ENCODE results near the gene CLDN7.

CLDN7 gene

DNA sequence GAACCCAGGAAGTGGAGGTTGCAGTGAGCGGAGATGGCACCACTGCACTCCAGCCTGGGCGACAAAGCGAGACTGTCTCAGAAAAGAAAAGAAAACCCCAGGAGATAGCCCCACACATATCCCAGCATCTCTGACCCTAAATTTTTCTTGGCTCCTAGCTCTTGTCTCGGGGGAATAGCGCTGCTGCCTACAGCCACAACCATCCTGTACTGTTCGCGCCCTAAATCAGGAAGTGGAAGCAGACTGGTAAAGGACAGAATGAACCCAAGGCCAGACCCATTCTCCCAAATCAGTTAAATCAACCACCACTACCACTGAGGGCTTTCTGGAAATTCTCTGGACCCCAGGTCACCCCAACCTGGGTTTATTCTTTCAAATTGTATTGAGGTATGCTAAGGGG is 12.4 kb downstream of the CLDN7 start:
- no peak for TF ChIP-seq TCF4 (CRISPR knock-in tag; IDR thresholded peaks at IDR 0.05; ENCODE audit: borderline replicate concordance)
- TF ChIP-seq, protein P1, sequence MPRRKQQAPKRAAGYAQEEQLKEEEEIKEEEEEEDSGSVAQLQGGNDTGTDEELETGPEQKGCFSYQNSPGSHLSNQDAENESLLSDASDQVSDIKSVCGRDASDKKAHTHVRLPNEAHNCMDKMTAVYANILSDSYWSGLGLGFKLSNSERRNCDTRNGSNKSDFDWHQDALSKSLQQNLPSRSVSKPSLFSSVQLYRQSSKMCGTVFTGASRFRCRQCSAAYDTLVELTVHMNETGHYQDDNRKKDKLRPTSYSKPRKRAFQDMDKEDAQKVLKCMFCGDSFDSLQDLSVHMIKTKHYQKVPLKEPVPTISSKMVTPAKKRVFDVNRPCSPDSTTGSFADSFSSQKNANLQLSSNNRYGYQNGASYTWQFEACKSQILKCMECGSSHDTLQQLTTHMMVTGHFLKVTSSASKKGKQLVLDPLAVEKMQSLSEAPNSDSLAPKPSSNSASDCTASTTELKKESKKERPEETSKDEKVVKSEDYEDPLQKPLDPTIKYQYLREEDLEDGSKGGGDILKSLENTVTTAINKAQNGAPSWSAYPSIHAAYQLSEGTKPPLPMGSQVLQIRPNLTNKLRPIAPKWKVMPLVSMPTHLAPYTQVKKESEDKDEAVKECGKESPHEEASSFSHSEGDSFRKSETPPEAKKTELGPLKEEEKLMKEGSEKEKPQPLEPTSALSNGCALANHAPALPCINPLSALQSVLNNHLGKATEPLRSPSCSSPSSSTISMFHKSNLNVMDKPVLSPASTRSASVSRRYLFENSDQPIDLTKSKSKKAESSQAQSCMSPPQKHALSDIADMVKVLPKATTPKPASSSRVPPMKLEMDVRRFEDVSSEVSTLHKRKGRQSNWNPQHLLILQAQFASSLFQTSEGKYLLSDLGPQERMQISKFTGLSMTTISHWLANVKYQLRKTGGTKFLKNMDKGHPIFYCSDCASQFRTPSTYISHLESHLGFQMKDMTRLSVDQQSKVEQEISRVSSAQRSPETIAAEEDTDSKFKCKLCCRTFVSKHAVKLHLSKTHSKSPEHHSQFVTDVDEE (CRISPR knock-in tag; IDR thresholded peaks at IDR 0.05) = no peak
- no peak for TF ChIP-seq ISL1 (CRISPR knock-in tag; IDR thresholded peaks at IDR 0.05)
- no peak for TF ChIP-seq ARNTL (CRISPR knock-in tag; IDR thresholded peaks at IDR 0.05; ENCODE audit: borderline replicate concordance, low read depth)
- TF ChIP-seq ZNF70 (CRISPR knock-in tag; IDR thresholded peaks at IDR 0.05) = no peak
- no peak for ATAC-seq

DNA sequence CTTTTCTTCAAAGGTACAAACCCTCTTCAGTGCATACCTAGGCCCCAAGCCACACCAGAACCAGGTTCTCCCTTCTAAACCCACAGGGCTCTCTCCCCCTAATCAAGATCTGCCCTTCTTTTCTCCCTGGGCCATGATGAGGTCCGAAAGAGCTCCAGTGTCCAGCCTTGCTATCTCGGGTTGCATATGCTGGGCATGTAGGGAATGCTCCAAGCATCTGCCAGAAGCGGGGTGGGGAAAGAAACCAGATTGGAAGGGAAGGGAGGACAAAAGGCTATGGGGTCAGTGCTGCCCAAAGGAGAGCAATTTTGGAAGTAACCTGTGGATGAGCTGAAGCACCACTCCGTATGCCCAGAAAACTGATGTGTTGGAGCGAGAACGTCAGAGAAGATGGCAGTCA is 13.1 kb downstream of the CLDN7 start:
- no peak for ATAC-seq
- no peak for TF ChIP-seq ZNF8 (CRISPR knock-in tag; IDR thresholded peaks at IDR 0.05)
- no peak for TF ChIP-seq ISL1 (CRISPR knock-in tag; IDR thresholded peaks at IDR 0.05)
- TF ChIP-seq ESRRG (CRISPR knock-in tag; IDR thresholded peaks at IDR 0.05) = no peak
- TF ChIP-seq, protein P1 (CRISPR knock-in tag; IDR thresholded peaks at IDR 0.05) = no peak
- TF ChIP-seq TOX (CRISPR knock-in tag; IDR thresholded peaks at IDR 0.05; ENCODE audit: borderline replicate concordance) = no peak
- TF ChIP-seq ZC3H10 (CRISPR knock-in tag; IDR thresholded peaks at IDR 0.05) = no peak
- TF ChIP-seq, protein P2, sequence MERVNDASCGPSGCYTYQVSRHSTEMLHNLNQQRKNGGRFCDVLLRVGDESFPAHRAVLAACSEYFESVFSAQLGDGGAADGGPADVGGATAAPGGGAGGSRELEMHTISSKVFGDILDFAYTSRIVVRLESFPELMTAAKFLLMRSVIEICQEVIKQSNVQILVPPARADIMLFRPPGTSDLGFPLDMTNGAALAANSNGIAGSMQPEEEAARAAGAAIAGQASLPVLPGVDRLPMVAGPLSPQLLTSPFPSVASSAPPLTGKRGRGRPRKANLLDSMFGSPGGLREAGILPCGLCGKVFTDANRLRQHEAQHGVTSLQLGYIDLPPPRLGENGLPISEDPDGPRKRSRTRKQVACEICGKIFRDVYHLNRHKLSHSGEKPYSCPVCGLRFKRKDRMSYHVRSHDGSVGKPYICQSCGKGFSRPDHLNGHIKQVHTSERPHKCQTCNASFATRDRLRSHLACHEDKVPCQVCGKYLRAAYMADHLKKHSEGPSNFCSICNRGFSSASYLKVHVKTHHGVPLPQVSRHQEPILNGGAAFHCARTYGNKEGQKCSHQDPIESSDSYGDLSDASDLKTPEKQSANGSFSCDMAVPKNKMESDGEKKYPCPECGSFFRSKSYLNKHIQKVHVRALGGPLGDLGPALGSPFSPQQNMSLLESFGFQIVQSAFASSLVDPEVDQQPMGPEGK (CRISPR knock-in tag; IDR thresholded peaks at IDR 0.05; ENCODE audit: borderline replicate concordance) = no peak
- TF ChIP-seq, protein P3, sequence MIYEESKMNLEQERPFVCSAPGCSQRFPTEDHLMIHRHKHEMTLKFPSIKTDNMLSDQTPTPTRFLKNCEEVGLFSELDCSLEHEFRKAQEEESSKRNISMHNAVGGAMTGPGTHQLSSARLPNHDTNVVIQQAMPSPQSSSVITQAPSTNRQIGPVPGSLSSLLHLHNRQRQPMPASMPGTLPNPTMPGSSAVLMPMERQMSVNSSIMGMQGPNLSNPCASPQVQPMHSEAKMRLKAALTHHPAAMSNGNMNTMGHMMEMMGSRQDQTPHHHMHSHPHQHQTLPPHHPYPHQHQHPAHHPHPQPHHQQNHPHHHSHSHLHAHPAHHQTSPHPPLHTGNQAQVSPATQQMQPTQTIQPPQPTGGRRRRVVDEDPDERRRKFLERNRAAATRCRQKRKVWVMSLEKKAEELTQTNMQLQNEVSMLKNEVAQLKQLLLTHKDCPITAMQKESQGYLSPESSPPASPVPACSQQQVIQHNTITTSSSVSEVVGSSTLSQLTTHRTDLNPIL (CRISPR knock-in tag; IDR thresholded peaks at IDR 0.05; ENCODE audit: low read depth) = no peak
- TF ChIP-seq, protein P4, sequence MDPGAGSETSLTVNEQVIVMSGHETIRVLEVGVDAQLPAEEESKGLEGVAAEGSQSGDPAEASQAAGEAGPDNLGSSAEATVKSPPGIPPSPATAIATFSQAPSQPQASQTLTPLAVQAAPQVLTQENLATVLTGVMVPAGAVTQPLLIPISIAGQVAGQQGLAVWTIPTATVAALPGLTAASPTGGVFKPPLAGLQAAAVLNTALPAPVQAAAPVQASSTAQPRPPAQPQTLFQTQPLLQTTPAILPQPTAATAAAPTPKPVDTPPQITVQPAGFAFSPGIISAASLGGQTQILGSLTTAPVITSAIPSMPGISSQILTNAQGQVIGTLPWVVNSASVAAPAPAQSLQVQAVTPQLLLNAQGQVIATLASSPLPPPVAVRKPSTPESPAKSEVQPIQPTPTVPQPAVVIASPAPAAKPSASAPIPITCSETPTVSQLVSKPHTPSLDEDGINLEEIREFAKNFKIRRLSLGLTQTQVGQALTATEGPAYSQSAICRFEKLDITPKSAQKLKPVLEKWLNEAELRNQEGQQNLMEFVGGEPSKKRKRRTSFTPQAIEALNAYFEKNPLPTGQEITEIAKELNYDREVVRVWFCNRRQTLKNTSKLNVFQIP (CRISPR knock-in tag; IDR thresholded peaks at IDR 0.05; ENCODE audit: borderline replicate concordance, low read depth) = no peak
- TF ChIP-seq OSR1 (CRISPR knock-in tag; IDR thresholded peaks at IDR 0.05) = no peak
- no peak for TF ChIP-seq ZNF565 (CRISPR knock-in tag; conservative IDR thresholded peaks at IDR 0.05; ENCODE audit: low read depth)
- no peak for TF ChIP-seq ARNTL (CRISPR knock-in tag; IDR thresholded peaks at IDR 0.05; ENCODE audit: borderline replicate concordance, low read depth)
- no peak for TF ChIP-seq ZFP30 (CRISPR knock-in tag; IDR thresholded peaks at IDR 0.05)
- no peak for TF ChIP-seq PPARA (CRISPR knock-in tag; IDR thresholded peaks at IDR 0.05; ENCODE audit: borderline replicate concordance)

DNA sequence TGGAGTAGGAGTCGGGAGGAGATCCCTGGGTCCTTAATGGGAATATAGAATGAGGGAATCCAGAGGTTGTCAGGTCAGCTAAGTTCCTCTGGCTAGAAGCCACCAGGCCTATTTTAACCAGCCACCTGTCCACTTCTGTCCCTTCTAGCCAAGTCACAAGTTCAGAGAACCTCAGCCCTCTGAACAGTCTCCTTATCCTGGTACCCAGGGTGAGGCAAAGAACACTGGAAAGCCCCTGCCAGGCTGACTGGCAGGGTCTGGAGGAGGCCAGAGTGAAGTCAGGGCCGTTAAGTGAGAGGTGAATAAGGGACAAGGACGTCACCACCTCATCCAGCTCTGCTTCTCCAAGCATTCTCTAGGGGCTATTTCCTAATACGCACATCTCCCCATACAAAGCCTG is 13.5 kb downstream of the CLDN7 start:
- TF ChIP-seq, protein P2 (CRISPR knock-in tag; IDR thresholded peaks at IDR 0.05; ENCODE audit: borderline replicate concordance) = no peak
- no peak for TF ChIP-seq CSDC2 (CRISPR knock-in tag; IDR thresholded peaks at IDR 0.05)
- no peak for TF ChIP-seq ESRRG (CRISPR knock-in tag; IDR thresholded peaks at IDR 0.05)
- TF ChIP-seq SNAI2 (CRISPR knock-in tag; IDR thresholded peaks at IDR 0.05) = no peak
- TF ChIP-seq OSR1 (CRISPR knock-in tag; IDR thresholded peaks at IDR 0.05) = no peak
- TF ChIP-seq ZC3H10 (CRISPR knock-in tag; IDR thresholded peaks at IDR 0.05) = no peak
- no peak for TF ChIP-seq TCF4 (CRISPR knock-in tag; IDR thresholded peaks at IDR 0.05; ENCODE audit: borderline replicate concordance)
- TF ChIP-seq ZNF70 (CRISPR knock-in tag; IDR thresholded peaks at IDR 0.05) = no peak
- TF ChIP-seq ARNTL (CRISPR knock-in tag; IDR thresholded peaks at IDR 0.05; ENCODE audit: borderline replicate concordance, low read depth) = no peak
- TF ChIP-seq ZFP30 (CRISPR knock-in tag; IDR thresholded peaks at IDR 0.05) = no peak
- TF ChIP-seq PPARA (CRISPR knock-in tag; IDR thresholded peaks at IDR 0.05; ENCODE audit: borderline replicate concordance) = no peak
- TF ChIP-seq ZNF565 (CRISPR knock-in tag; conservative IDR thresholded peaks at IDR 0.05; ENCODE audit: low read depth) = no peak
- TF ChIP-seq ZNF8 (CRISPR knock-in tag; IDR thresholded peaks at IDR 0.05) = no peak
- TF ChIP-seq, protein P5, sequence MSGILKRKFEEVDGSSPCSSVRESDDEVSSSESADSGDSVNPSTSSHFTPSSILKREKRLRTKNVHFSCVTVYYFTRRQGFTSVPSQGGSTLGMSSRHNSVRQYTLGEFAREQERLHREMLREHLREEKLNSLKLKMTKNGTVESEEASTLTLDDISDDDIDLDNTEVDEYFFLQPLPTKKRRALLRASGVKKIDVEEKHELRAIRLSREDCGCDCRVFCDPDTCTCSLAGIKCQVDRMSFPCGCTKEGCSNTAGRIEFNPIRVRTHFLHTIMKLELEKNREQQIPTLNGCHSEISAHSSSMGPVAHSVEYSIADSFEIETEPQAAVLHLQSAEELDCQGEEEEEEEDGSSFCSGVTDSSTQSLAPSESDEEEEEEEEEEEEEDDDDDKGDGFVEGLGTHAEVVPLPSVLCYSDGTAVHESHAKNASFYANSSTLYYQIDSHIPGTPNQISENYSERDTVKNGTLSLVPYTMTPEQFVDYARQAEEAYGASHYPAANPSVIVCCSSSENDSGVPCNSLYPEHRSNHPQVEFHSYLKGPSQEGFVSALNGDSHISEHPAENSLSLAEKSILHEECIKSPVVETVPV (CRISPR knock-in tag; IDR thresholded peaks at IDR 0.05) = no peak
- TF ChIP-seq RARB (CRISPR knock-in tag; IDR thresholded peaks at IDR 0.05) = no peak
- TF ChIP-seq ISL1 (CRISPR knock-in tag; IDR thresholded peaks at IDR 0.05) = no peak
- ATAC-seq = no peak

All from SK-N-SH treated with all-trans-retinoic acid at 6 μM for 48 hours (cell line).